GM10248 (cell line): Measurements from ENCODE around the gene CX3CR1.

Experiments used
- CTCF ChIA-PET: fragments of 300-600 bp; sonication (Branson Sonifier 250); formaldehyde crosslinking; extraction: SDS; loops from one replicate; lab custom pipeline; 2021; ENCODE audit warnings: antibody characterized with exemption; lab: Yijun Ruan, JAX
- POLR2A ChIA-PET: fragments of 350-650 bp; sonication (Branson Sonifier 250); formaldehyde crosslinking; extraction: SDS; loops from one replicate; lab custom pipeline; 2020; ENCODE audit warnings: antibody characterized with exemption; lab: Yijun Ruan, JAX
- DNase-seq: peaks from one replicate; pipeline ENCODE4 v3.0.0; 2012; ENCODE audit errors: extremely low spot score
- TF ChIP-seq, protein P1 (sequence below): IDR thresholded peaks from 2 replicates; pipeline ENCODE4 v1.5.1; 2012; ENCODE audit warnings: mild to moderate bottlenecking, low read depth; ENCODE audit errors: extremely low read depth, missing control alignments, control extremely low read depth

Gene CX3CR1

DNA sequence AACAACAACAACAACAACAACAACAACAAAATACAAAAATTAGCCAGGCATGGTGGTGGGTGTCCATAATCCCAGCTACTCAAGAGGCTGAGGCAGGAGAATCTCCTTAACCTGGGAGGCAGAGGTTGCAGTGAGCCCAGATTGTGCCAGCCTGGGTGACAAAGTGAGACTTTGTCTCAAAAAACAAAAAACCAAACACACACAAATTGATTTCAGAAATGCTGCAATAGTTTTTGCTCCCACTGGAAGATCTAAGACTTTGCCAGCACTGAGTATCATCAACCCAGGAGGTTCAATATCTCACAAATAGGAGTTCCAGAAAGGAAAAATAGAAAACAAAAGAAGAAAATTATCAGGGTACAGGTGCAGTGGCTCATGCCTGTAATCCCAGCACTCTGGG lies 33.5 kb upstream of the CX3CR1 start:
- no peak for DNase-seq
- ChIA-PET CTCF (no interaction called here), POLR2A (no interaction called here)
- TF ChIP-seq, protein P1, sequence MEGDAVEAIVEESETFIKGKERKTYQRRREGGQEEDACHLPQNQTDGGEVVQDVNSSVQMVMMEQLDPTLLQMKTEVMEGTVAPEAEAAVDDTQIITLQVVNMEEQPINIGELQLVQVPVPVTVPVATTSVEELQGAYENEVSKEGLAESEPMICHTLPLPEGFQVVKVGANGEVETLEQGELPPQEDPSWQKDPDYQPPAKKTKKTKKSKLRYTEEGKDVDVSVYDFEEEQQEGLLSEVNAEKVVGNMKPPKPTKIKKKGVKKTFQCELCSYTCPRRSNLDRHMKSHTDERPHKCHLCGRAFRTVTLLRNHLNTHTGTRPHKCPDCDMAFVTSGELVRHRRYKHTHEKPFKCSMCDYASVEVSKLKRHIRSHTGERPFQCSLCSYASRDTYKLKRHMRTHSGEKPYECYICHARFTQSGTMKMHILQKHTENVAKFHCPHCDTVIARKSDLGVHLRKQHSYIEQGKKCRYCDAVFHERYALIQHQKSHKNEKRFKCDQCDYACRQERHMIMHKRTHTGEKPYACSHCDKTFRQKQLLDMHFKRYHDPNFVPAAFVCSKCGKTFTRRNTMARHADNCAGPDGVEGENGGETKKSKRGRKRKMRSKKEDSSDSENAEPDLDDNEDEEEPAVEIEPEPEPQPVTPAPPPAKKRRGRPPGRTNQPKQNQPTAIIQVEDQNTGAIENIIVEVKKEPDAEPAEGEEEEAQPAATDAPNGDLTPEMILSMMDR: no peak

DNA sequence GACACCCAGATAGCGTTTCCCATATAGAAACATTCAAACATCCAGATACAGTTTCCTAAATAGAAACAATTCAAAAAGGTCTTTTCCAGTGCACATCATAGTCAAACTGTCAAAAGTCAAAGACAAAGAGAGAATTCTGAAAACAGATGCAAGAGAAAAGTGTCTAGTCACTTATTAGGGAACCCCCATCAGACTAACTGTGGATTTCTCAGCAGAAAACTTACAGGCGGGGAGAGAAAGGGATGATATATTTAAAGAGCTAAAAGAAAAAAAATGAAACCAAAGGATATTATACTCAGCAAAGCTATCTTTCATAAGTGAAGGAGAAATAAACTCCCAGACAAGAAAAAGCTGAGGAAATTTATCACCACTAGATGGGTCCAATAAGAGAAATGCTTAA lies 22.3 kb upstream of the CX3CR1 start:
- DNase-seq: no peak
- CTCF ChIA-PET: interaction anchor here (1.0 to 4.1 kb wide), 6 partner anchors 11 to 112 kb away, joined by 3 to 24 read pairs (median 3); no protein-coding TSS in a partner anchor
- TF ChIP-seq, protein P1: no peak
- POLR2A ChIA-PET: no interaction called here

DNA sequence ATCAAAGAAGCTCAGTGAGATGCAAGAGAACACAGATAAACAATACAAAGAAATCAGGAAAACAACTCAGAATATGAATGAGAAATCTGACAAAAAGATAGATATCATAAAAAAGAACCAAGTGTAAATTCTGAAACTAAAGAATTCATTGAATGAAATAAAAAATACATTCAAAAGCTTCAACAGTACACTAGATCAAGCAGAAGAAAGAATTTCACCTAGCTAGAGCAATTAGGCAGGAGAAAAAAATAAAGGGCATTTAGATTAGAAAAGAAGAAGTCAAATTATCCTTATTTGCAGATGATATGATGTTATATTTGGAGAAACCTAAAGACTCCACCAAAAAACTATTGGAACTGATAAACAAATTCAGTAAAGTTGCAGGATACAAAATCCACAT lies 19.4 kb upstream of the CX3CR1 start:
- DNase-seq: no peak
- TF ChIP-seq, protein P1: no peak
- CTCF ChIA-PET: interaction anchor here (2.2 kb wide), 2 partner anchors 10 to 11 kb away, joined by 6 to 9 read pairs; no protein-coding TSS in a partner anchor
- POLR2A ChIA-PET: no interaction called here

DNA sequence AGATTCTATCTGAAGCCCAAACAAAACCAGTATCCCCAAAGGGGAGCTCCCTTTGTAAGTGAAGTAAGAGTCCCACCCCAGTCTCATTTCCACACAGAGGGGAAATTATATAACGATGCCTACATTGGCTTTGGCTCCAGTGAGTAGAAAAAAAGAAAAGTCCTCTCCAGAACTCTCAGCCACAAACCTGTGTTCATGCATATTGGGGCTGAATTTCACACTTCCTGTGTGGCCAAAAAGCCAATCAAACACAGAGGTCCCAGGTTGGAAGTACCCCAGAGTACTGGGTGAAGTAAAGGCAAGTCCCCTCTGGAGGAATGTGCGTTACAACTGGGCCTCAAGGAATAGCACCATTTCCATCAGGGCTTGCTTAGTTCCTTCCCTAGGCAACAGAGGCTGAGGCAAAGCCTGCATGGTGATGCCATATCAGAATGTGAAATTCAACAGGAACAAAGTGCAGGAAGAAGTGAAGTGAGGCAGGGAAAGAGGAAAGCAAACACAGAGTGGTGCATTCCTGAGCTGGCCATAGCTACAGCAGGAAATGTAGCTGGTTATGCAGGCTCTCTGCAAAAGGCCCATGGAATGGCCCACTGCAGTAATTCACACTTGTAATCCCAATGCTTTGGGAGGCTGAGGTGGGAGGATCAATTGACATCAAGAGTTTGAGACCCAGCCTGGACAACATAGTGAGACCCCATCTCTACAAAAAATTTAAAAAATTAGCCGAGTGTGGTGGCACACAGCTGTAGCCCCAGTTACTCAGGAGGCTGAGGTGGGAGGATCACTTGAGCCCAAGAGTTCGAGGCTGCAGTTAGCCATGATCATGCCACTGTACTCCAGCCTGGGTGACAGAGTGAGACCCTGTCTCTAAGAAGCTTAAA lies 16.6 kb upstream of the CX3CR1 start:
- TF ChIP-seq, protein P1: no peak
- CTCF ChIA-PET: interaction anchor here (0.9 to 23.0 kb wide), 11 partner anchors 8 to 192 kb away, joined by 3 to 691 read pairs (median 5); partner anchors contain the start of genes CX3CR1 and XIRP1

DNA sequence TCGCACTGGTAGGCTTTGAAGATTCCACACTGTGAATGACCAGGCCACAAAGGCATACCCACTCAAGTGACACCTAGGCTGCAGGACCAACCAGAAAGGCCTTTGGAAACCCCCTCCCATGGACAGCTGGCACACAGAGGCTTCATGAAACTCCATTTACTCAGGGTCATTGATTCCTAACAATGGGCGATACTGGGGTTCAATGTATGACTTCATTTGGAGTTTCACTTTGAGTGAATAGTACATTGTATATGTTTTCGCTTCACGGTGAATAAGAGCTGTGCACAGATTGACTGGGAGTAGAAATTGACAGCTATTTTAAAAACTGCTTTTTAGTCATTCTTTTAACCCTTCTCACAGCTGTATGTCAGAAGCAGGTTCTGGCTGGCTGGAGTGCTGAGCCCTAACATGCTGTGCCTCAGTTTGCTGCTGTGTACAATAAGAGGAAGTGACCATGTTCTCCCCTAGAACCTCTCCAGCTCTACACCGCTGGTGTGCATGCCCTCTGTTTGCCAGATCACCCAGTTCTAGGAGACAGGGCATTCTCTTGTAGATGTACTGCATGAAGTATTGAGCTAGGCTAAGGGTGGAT lies 15.4 kb upstream of the CX3CR1 start:
- TF ChIP-seq, protein P1: no peak
- ChIA-PET CTCF (interaction anchor here (1.0 to 23.0 kb wide), 9 partner anchors 9 to 191 kb away, joined by 3 to 691 read pairs (median 5); partner anchors contain the start of gene XIRP1), POLR2A (interaction anchor here (0.5 to 1.3 kb wide), 3 partner anchors 89 to 146 kb away, joined by 3 to 4 read pairs (median 3); no protein-coding TSS in a partner anchor)
- DNase-seq: peak; percentile 69

More for the DNA sequence above, 16.6 kb upstream of the CX3CR1 start:
- POLR2A ChIA-PET: interaction anchor here (1.0 kb wide), 1 partner anchor 147 kb away, joined by 3 read pairs; no protein-coding TSS in a partner anchor
- peak; percentile 10 for DNase-seq
